Psoas muscle (tissue), 8 donors: ENCODE measurements around the gene NDRG3. TPM values are rescaled to one million over a fixed set of nuclear protein-coding genes. Genes with fewer than 3 reads are reported as not detected.

ENCODE experiments used
- ATAC-seq, 4 donors: fragments of 200-7000 bp; cut with Tn5 transposase; one replicate each; pipeline ENCODE4 v1.9.1; 2020; ENCODE audit warnings: moderate library complexity in 3 of 4, mild to moderate bottlenecking in 2 of 4
- DNase-seq, 2 donors: peaks; one replicate each; pipeline ENCODE4 v3.0.0-alpha.2; 2020
- H3K27ac ChIP-seq: fragments of 200-600 bp; one replicate; pipeline ENCODE4 v1.8.0; 2022
- H3K27me3 ChIP-seq, 3 donors: fragments of 200-600 bp in 1 of 3; one replicate each; pipeline versions ENCODE4 v1.6.1 to v1.8.0; 2013 to 2022; ENCODE audit warnings: low read length in 2 of 3, mild to moderate bottlenecking in 2 of 3, moderate library complexity in 1 of 3; ENCODE audit not compliant: insufficient read depth in 3 of 3
- H3K36me3 ChIP-seq, 2 donors: fragments of 200-600 bp in 1 of 2; one replicate each; pipeline versions ENCODE4 v1.6.1 to v1.8.0; 2013 to 2022; ENCODE audit warnings: low read depth in 1 of 2, mild to moderate bottlenecking in 1 of 2, moderate library complexity in 1 of 2; ENCODE audit not compliant: insufficient read depth in 1 of 2
- H3K4me1 ChIP-seq: fragments of 200-600 bp; one replicate; pipeline ENCODE4 v1.8.0; 2022
- H3K4me3 ChIP-seq: fragments of 200-600 bp; one replicate; pipeline ENCODE4 v1.8.0; 2022; ENCODE audit warnings: mild to moderate bottlenecking
- H3K9me3 ChIP-seq: fragments of 200-600 bp; one replicate; pipeline ENCODE4 v1.8.0; 2022
- CTCF ChIP-seq: fragments of 200-600 bp; IDR thresholded peaks from one replicate; pipeline ENCODE4 v1.8.0; 2022; ENCODE audit warnings: antibody characterized with exemption
- WGBS, 3 donors: extraction: QIAGEN DNeasy Blood & Tissue Kit; methylation state at CpG; one replicate each; pipeline versions ENCODE4 v1.1.6 to v1.1.7; 2013; 5-methylcytosine and 5-hydroxymethylcytosine counted together
- intact Hi-C, 2 donors: fragments of 100-400 bp; cut with DNase I; formaldehyde crosslinking; loops; one replicate each; pipeline versions ENCODE4 v1.11.0 to v1.14.2; 2022
- polyA plus RNA-seq, 3 donors: library from polyadenylated mRNA; stranded (reverse); fragments of 200-250 nt; gene quantifications; one replicate each; pipeline ENCODE4 v1.2.3, GENCODE V29; 2013
- total RNA-seq, 4 donors: library from RNA; stranded (reverse); fragmentation: NEBNext Ultra II Directional in 2 of 4; extraction: Animal tissue kit (Norgen Biotek cat#: 25700) in 2 of 4; gene quantifications; one replicate each; pipeline versions ENCODE4 v1.2.1 to v1.2.4, GENCODE V29; 2021 to 2023
- donor health status: healthy with polysubstance abuse.
- donor health status: DM: no; HTN: no; CAD: no; lungs with moderate emphysema.
- donor health status: Bipolar disorder and iron deficiency.
- donor health status: healthy.
- donor health status: DM: yes; HTN: yes; CAD: no.
- donor health status: DM: no; HTN: no; CAD: no.
- donor health status: DM: no; HTN: no; CAD: no.
- donor health status: DM: yes; HTN: yes; CAD: no.

NDRG3 gene
- total and polyA plus RNA-seq, 7 donors = 4.3 to 25.1 (median 10.8) TPM

DNA sequence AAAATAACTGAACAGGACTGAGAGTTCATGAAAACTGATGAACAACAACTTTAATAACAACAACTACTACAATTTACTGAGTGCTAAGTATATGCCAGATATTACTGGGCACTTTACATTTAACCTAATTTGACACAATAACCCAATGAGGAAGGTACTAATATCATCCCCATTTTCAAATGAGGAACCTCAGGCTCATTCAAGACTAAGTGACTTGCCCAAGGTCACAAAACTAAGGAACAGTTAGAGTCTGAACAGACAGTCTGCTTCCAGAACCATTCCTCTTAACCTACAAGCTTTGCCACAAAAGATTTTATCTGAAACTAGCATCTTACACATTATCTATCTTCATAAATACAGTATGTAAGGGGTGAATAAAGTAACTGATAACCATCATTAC, 10.6 kb upstream of the NDRG3 start:
- no peak for TF ChIP-seq CTCF
- ATAC-seq (no peak), DNase-seq (no peak)
- Histone ChIP-seq H3K27ac (no peak overlapping the region), H3K36me3 (peaks cover 0 to 13% of the 10 kb centered on the region in 2 donors), H3K4me1 (no peaks in the 10 kb centered on the region), H3K27me3 (no peaks in the 10 kb centered on the region), H3K9me3 (no peaks in the 10 kb centered on the region), H3K4me3 (no peak overlapping the region)
- intact Hi-C loops = loop anchor here in 1 of 2 donors (10.0 kb wide), 1 partner anchor 152 kb away; the partner anchor contains the start of gene RAB5IF

- no peaks in the 10 kb centered on the region for H3K4me1 ChIP-seq
- DNase-seq = no peak
- H3K36me3 ChIP-seq = peaks cover 0 to 13% of the 10 kb centered on the region in 2 donors
- H3K9me3 ChIP-seq = no peaks in the 10 kb centered on the region
- no peak overlapping the region for H3K27ac ChIP-seq
- WGBS, 3 donors = 0 to 4% (median 1%) methylated on average over 2 of the region's 2 CpGs
- intact Hi-C loops = loop anchor here (2.0 to 10.0 kb wide), 3 partner anchors 36 to 150 kb away; partner anchors contain the start of gene RAB5IF (in 1 of the 2)
- ATAC-seq = peak; percentile 96 to 99 (median 97)
- no peaks in the 10 kb centered on the region for H3K27me3 ChIP-seq
- H3K4me3 ChIP-seq = no peak overlapping the region
- peak; percentile 83 for TF ChIP-seq CTCF
Measured at GRCh38 chr20:36754656-36755222, 8.8 kb upstream of the NDRG3 start.

GRCh38 chr20:36752582-36752981, 6.7 kb upstream of the NDRG3 start:
- no peak overlapping the region for H3K27ac ChIP-seq
- intact Hi-C loops = loop anchor here in 1 of 2 donors (10.0 kb wide), 1 partner anchor 148 kb away; the partner anchor contains the start of gene RAB5IF
- WGBS, 3 donors = 91 to 93% (median 91%) methylated on average over 5 of the region's 5 CpGs
- TF ChIP-seq CTCF = no peak
- H3K4me1 ChIP-seq = no peaks in the 10 kb centered on the region
- no peak for DNase-seq
- H3K9me3 ChIP-seq = no peaks in the 10 kb centered on the region
- H3K27me3 ChIP-seq = no peaks in the 10 kb centered on the region
- H3K36me3 ChIP-seq = peaks cover 0 to 13% of the 10 kb centered on the region in 2 donors
- no peak overlapping the region for H3K4me3 ChIP-seq
- ATAC-seq = no peak

GRCh38 chr20:36745234-36745926, 510 bp downstream of the NDRG3 start:
- Histone ChIP-seq H3K27ac (peak overlapping the region; percentile 83), H3K4me3 (peak overlapping the region; percentile 94), H3K36me3 (no peaks in the 10 kb centered on the region), H3K9me3 (no peaks in the 10 kb centered on the region), H3K27me3 (no peaks in the 10 kb centered on the region), H3K4me1 (peaks cover 34% of the 10 kb centered on the region)
- TF ChIP-seq CTCF = no peak
- intact Hi-C loops = no loop called here
- ATAC-seq (peak; percentile 15 to 43 (median 22)), DNase-seq (peak in 1 of 2 donors; percentile 65)
- WGBS, 3 donors = 1 to 2% (median 1%) methylated on average over 26 to 44 of the region's 44 CpGs
